ENCODE data around the gene CHRNA5.

GRCh38 chr15:78538358-78538757, 27.0 kb upstream of the CHRNA5 start:
- TF ChIP-seq GATA2 (IDR thresholded peaks at IDR 0.05; ENCODE audit: low read depth, low read length) (no peak), GATA3 (IDR thresholded peaks at IDR 0.05; ENCODE audit: low read depth, low read length) (no peak)
